ENCODE data around the gene EPO.

- TF ChIP-seq CTCF (conservative IDR thresholded peaks at IDR 0.05) (no peak), ZFX (IDR thresholded peaks at IDR 0.05) (no peak)
These were observed 31.9 kb upstream of the EPO start for GRCh38 chr7:100688326-100688860.
